Occipital lobe (tissue), 2 donors: ENCODE measurements around the gene FGF12. TPM values are rescaled to one million over a fixed set of nuclear protein-coding genes. Genes with fewer than 3 reads are reported as not detected.
"Not testable (repeated sequence)": the region's sequence is repeated elsewhere in the genome, so short reads cannot be mapped to it uniquely, and the experiment has no call there.

Experiments
- DNase-seq: peaks from one replicate; lab custom pipeline; 2025; lab: John Stamatoyannopoulos, UW
- total RNA-seq: library from RNA; depleted of rRNA; stranded (reverse); fragments of >200 nt; gene quantifications from one replicate; pipeline ENCODE4 v1.2.3, GENCODE V29; 2014

Gene FGF12
- 187 TPM for total RNA-seq

- DNase-seq: peak; percentile 85
Observed at GRCh38 chr3:192727032-192727847, at the start of gene FGF12. Gene FGF12 (minus strand): TSS chr3:192727541.

DNA sequence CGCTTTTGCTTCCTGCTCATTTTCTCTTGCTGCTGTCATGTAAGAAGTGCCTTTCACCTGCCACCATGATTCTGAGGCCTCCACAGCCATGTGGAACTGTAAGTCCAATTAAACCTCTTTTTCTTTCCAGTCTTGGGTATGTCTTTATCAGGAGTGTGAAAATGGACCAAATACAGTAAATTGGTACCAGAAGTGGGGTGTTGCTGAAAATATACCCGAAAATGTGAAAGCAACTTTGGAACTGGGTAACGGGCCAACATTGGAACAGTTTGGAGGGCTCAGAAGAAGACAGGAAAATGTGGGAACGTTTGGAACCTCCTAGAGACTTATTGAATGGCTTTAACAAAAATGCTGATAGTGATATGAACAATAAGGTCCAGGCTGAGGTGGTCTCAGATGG is 47.0 kb upstream of the FGF12 start:
- DNase-seq: not testable (repeated sequence)

GRCh38 chr3:192772240-192772894 is 45.0 kb upstream of the FGF12 start:
- DNase-seq: peak; percentile 2

GRCh38 chr3:192758654-192759053 is 31.3 kb upstream of the FGF12 start:
- no peak for DNase-seq

GRCh38 chr3:192751148-192751547 is 23.8 kb upstream of the FGF12 start:
- no peak for DNase-seq

GRCh38 chr3:192750201-192750600 is 22.9 kb upstream of the FGF12 start:
- no peak for DNase-seq

DNA sequence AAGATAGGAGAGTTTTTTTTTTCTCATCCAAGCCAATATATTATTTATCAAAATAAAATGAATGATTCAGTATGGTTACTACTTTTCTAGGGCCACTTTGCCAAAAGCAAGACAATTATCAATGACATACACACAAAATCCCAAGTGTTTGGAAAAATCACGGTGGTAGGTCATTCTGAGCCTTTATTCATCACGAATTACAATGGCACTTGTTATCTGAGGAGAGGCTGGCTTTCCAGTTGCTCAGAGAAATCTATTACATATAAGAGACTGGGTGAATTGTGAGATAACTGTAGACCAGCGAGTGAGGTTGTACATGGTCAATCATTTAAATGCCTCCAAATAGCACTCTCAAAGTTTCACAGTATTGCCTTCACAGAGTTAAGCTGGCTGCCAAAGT is 20.4 kb upstream of the FGF12 start:
- DNase-seq: no peak

DNA sequence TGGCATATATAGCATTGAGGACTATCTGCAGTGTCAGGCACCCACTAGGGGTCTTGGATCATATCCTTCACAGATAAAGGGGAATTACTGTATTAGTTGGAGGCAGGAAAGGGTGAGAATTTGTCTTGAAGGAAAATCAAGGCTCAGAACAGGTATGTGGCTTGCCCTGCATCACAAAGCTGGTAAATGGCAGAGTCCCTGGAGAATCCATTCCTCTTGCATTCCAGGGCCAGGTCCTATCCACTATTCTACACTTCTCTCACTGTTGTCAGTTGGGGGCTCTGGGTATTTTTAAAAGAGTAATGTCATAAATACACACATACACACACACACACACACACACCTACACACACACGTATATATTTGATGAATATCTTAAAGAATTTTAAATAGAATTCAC is 19.8 kb upstream of the FGF12 start:
- no peak for DNase-seq

DNA sequence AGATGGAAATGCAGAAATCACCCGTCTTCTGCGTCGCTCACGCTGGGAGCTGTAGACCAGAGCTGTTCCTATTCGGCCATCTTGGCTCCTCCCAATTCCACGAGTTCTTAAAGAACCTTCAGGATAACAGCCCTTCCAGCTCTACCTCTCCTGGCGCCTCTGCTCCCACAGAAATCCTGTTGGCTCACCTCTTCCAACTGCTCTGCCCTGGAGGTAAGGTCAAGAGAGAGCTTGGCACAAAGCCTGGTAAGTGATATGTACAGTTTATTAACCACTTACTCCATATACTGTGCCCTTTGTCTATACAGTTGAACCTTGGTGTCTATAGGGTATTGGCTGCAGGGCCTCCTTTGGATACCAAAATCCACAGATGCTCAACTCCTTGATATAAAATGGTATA is 17.8 kb upstream of the FGF12 start:
- DNase-seq: no peak

- not testable (repeated sequence) for DNase-seq
Observed at GRCh38 chr3:192744604-192745003, 17.3 kb upstream of the FGF12 start.

- DNase-seq: no peak
Observed at GRCh38 chr3:192737506-192737905, 10.2 kb upstream of the FGF12 start.

DNA sequence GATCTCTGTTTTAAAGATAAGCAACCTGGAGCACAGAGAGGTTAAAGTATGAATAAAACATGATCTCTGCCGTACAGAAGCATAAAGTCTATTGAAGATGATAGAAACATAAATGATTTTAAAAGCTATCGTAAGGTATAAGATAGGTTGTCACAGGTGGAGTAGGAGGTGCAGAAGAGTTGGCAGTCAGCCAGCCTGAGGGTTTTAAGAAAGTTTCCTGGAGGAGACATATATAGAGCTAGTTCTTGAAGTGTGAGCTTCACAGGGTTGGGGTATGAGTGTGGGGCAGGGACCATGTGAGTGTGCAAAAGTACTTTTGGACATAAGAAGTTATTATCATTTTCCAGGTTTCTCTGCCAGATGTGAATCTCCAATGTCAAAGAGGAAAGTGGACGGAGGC is 3.9 kb upstream of the FGF12 start:
- DNase-seq: no peak

DNA sequence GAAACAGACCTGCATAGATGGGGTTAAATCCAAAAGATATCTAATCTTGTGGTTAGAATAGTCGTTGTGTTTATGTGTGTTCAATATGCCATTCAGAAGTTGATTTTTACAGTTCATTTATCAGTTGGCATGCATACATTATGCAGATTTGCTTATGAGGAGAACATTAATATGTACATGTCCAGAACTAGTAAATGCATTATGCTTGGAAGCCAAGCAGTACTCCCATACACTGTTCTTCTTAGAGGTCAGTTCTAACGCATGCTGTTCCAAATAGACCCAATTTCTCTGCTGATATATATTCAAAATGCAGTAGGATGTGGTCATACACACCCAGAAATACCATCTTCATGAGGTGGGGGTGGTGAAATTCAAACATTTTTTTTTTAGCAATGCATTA is 956 bp downstream of the FGF12 start:
- no peak for DNase-seq

- DNase-seq: no peak
Observed at GRCh38 chr3:192719964-192720363, 7.4 kb downstream of the FGF12 start.

DNA sequence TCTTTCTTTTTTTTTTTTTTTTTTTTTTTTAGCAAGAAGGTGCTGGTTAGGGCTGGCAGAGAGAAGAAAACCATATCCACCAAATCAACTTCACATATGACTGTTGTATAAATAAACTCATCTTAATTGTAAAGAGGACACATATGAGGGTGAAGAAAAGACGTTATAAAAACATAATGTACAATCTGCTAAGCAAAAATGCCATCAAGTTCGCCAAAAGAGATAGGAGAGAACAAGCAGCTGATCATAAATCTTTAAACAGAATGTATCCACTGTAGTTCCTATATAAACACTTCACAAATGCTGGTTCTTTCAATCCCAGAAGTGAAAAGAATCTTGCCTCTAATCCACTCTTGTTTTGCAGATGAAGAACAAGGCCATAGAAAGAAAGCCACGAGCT is 9.2 kb downstream of the FGF12 start:
- no peak for DNase-seq

GRCh38 chr3:192715126-192715525 is 12.2 kb downstream of the FGF12 start:
- DNase-seq: no peak

DNA sequence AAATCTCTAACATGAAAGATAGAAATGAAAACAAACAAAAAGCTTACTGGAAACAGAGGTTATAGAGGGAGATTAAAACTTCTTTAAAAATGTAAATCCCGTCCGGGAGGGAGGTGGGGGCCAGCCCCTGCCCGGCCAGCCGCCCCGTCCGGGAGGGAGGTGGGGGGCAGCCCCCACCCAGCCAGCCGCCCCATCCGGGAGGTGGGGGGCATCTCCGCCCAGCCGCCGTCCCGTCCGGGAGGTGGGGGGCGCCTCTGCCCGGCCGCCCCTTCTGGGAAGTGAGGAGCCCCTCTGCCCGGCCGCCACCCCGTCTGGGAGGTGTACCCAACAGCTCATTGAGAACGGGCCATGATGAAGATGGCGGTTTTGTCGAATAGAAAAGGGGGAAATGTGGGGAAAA is 16.2 kb downstream of the FGF12 start:
- DNase-seq: not testable (repeated sequence)

GRCh38 chr3:192710366-192710765 is 17.0 kb downstream of the FGF12 start:
- DNase-seq: no peak

GRCh38 chr3:192706272-192706671 is 21.1 kb downstream of the FGF12 start:
- DNase-seq: no peak

DNA sequence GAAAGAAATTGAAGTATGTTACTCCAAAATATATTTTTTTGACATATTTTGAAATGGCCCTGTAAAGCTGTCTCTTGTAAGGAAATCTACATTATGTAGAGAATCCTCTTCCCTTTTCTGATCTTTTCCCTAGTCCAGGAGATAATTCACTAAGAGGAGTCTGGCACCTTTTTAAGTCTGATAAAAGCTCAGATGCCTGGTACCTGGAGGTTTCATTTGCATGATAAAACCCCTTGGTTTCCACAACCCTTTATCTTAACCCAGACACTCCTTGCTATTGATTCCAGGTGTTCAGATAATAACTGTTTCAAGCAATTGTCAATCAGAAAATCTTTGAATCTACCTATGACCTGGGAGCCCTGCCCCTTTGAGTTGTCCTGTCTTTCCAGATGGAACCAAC is 26.5 kb downstream of the FGF12 start:
- DNase-seq: no peak

- no peak for DNase-seq
Observed at GRCh38 chr3:192696943-192697587, 30.3 kb downstream of the FGF12 start.

- DNase-seq: no peak
Observed at GRCh38 chr3:192687488-192688152, 39.7 kb downstream of the FGF12 start.
